Measurements from ENCODE around the gene ARHGEF39.

The ARHGEF39 gene

DNA sequence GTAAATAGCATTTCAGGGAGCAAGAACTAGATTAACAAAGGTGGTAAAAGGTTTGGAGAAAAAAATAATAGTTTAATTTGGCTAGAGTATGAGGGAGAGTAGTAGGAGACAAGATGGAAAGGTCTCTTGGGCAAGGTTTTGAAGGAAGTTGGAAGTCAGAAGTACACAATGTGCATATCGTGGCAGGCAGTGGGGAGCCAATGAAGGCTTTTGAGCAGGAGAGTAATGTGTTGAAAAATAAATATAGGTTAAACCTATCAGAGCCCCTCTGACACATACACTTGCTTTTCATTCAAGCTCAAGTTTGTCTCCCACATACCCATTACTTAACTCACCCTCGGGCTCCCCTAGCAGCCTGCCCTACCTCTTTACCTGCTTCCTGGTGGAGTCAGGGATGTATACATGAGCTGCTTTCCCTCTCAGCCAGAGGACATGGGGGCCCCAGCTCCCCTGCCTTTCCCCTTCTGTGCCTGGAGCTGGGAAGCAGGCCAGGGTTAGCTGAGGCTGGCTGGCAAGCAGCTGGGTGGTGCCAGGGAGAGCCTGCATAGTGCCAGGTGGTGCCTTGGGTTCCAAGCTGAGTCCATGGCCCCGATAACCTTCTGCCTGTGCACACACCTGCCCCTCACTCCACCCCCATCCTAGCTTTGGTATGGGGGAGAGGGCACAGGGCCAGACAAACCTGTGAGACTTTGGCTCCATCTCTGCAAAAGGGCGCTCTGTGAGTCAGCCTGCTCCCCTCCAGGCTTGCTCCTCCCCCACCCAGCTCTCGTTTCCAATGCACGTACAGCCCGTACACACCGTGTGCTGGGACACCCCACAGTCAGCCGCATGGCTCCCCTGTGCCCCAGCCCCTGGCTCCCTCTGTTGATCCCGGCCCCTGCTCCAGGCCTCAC is 8.4 kb upstream of the ARHGEF39 start, which contains the start of gene CA9:
TSS of gene CA9 (plus strand) at position 797 of the 893 bp plus-strand sequence. CDS start at position 829, 32 bp downstream.
- peak; percentile 57 for DNase-seq

- peak; percentile 76 for DNase-seq
Measured at GRCh38 chr9:35669331-35670145, 4.5 kb upstream of the ARHGEF39 start.

DNA sequence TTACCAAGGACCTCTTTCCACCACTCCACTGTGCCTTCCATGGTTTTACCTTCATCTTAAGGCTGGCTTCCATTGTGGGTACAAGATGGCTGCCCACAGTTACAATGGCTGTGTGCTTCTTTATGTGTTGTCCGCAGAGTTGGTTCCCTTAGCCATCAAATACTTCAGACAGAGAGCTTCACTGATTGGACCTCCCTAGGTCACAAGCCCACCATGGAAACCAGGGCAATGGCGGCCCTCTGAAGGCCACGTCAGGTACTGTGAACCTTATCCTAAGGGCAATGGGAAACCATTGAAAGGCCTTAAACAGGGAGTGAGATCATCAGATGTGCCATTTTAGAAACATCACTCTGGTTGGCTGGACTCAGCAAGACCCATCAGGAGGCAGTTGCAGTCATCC is 2.9 kb upstream of the ARHGEF39 start:
- DNase-seq: no peak

DNA sequence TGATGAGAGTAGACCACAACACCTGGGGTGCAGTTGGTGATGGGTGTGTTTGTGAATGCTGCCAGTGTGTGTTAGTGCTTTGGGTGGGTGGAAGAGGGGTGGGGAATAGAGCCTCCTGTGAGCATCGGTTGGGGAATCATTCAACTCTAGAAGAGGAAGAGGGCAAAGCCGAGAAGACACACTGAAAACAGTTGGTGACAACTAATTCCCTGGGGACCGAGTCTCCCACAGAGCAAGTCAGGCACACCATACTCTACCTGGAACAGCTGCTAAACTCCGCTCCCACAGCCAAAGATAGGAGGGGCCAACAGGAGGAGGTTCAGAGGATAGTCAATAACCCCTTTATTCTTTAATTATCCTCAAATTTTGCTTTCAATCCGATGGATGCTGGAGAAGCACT is 1.6 kb upstream of the ARHGEF39 start:
- DNase-seq: no peak

DNA sequence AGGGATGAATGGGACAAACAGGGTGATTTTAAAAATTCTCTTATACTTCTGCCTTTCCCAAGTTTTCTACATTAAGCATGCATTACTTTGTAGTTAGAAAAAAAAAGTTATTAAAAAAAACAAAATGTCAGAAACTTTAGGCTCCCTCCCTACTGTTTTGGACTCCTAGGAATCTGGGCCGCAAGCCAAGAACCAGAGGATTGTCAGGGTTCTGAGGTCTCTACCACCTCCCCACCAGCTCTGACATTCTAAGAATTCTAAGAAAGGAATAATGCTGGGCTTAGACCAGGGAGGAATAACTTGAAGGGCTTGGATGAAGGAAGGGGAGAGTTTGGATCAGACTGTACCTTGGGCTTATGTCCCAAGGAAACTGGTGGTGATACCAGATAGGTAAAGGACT is 1.1 kb upstream of the ARHGEF39 start:
- DNase-seq: peak; percentile 72

DNA sequence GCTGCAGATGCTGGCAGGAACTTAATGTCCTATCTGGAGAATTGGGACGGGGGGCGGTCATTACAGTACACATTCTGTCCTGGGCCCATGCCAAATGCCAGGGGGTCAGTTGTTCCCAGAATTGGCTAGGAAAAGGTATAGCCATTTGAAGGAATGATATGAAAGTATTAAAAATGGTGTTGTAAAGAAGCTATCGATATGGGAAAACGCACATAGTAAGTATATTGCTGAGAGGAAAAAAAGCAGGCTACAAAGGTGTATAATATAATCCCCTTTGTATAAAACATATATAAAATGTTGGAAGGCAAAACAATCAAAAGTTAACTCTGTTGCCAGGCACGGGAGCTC is 450 bp upstream of the ARHGEF39 start:
- DNase-seq: no peak

- no peak for DNase-seq
Measured at GRCh38 chr9:35662437-35662836, 2.6 kb downstream of the ARHGEF39 start.

- DNase-seq: no peak
Measured at GRCh38 chr9:35661756-35662350, 3.1 kb downstream of the ARHGEF39 start.

- DNase-seq: peak; percentile 47
Measured at GRCh38 chr9:35660966-35661415, 4.0 kb downstream of the ARHGEF39 start.

- DNase-seq: peak; percentile 85
Measured at GRCh38 chr9:35659340-35659739, 5.7 kb downstream of the ARHGEF39 start.

- peak; percentile 75 for DNase-seq
Measured at GRCh38 chr9:35658968-35659220, 6.1 kb downstream of the ARHGEF39 start.

DNA sequence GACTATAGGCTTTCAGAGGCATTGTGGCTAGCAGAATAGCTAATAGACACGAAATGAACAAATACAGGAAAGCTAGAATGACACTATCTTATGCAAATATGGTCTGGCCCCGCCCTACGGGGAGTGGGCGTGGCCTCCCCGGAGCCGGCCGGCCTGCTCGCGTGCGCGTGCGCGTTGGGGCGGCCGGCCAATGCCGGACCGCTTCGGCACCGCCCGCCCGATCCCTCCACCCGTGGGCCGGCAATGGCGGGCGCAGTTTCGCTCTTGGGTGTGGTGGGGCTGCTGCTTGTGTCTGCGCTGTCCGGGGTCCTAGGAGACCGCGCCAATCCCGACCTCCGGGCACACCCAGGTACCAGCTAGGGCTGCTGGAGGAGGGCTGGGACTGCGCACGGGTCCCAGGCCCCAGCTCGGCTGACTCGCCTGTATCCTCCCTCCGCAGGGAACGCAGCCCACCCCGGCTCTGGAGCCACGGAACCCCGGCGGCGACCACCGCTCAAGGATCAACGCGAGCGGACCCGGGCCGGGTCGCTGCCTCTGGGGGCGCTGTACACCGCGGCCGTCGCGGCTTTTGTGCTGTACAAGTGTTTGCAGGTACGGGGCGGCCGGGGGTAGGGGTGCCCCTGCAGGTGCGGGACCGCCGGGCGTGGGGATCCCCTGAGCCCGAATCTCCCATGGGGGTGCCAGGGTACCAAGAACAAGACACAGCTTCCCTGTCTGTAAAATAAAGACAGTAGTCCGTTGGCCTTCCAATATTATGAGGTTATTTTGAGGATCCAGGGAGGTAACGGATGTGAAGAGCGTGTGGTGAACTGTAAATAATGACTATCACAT is 6.6 kb downstream of the ARHGEF39 start, which contains the start of gene CCDC107:
TSS of gene CCDC107 (plus strand) at position 156 of the 831 bp plus-strand sequence. CDS start at position 244, 88 bp downstream.
- DNase-seq: peak; percentile 87

- DNase-seq: peak; percentile 100
Measured at GRCh38 chr9:35657546-35658136, 7.4 kb downstream of the ARHGEF39 start, which contains the start of gene RMRP. Gene RMRP (minus strand): TSS chr9:35658019.

GRCh38 chr9:35656831-35657545 is 8.0 kb downstream of the ARHGEF39 start:
- DNase-seq: no peak

DNA sequence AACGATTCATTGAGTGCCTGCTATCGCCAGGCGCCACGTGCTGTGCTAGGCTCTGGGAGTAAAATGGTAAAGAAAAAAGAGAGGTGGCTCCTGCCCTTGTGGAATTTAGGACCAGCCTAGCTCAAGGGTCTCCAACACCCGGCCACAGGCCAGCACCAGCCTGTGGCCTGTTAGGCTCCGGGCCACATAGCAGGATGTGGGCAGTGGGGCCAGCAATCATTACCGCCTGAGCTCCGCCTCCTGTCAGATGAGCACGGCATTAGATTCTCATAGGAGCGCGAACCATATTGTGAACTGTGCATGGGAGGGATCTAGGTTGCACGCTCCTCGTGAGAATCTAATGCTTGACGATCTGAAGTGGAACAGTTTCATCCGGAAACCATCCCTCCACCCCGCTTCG is 8.6 kb downstream of the ARHGEF39 start:
- DNase-seq: no peak

DNA sequence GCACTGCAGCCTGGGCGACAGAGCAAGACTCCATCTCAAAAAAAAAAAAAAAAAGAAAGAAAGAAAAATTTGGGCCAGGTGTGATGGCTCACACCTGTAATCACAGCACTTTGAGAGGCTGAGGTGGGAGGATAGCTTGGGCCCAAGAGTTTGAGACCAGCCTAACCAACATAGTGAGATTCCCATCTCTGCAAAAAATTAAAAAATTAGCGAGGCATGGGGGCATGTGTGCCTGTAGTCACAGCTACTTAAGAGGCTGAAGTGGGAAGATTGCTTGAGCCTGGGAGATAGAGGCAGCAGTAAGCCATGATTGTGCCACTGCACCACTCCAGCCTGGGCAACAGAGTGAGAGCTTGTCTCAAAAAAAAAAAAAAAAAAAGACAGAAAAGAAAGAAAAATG is 11.4 kb downstream of the ARHGEF39 start:
- no peak for DNase-seq

DNA sequence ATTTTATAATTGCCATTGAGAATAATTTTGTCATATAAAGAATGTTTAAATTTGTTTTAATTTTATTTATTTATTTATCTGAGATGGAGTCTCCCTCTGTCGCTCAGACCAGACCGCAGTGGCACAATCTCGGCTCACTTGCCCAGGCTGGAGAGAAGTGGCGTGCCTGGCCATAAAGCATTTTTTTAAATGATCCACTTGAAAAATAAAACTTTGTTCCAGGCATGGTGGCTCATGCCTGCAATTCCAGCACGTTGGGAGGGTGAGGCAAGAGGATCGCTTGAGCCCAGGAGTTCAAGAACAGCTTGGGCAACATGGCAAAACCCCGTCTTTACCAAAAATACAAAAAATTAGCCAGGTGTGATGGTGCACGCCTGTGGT is 12.2 kb downstream of the ARHGEF39 start:
- DNase-seq: no peak

DNA sequence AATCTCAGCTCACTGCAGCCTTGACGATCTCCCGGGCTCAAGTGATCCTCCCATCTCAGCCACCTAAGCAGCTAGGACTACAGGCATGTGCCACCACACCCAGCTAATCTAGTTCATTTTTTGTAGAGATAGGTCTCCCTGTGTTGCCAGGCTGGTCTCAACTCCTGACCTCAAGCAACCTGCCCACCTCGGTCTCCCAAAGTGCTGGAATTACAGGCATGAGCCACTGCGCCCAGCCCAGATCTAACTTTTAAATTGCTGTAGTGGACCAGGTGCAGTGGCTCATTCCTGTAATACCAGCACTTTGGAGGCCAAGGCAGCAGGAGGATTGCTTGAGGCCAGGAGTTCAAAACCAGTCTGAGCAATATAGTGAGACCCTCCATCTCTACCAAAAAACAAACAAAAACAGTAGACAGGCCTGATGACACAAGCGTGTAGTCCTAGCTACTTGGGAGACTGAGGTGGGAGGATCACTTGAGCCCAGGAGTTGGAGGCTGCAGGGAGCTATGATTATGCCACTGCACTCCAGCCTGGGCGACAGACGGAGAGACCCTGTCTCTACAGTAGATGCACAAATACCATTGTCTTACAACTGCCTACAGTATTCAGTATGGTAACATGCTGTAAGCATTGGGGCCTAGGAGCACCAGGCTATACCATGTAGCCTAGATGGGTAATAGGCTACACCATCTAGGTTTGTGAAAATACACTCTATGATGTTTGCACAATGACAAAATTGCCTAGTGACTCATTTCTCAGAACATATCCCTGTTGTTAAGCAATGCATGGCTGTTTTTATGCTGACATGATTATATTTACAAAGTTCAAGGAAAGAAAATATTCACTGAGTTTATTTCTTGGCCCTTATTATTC is 12.8 kb downstream of the ARHGEF39 start:
- peak; percentile 47 for DNase-seq

GRCh38 chr9:35650341-35651158 is 14.4 kb downstream of the ARHGEF39 start, which contains the start of gene SIT1:
Gene SIT1 (minus strand): TSS chr9:35650931. CDS start chr9:35650853, 78 bp downstream.
- DNase-seq: no peak

Data from EL (cell line).